Ishikawa (cell line): ENCODE measurements around the gene ROR1.

Experiments used
- CEBPB ChIP-seq: IDR thresholded peaks from 2 replicates; pipeline ENCODE4 v1.6.1; 2012
- EP300 ChIP-seq: IDR thresholded peaks from 2 replicates; pipeline ENCODE4 v1.6.1; 2012; ENCODE audit warnings: borderline replicate concordance
- REST ChIP-seq: IDR thresholded peaks from 2 replicates; pipeline ENCODE4 v1.6.1; 2012; ENCODE audit warnings: low read depth, mild to moderate bottlenecking
- TAF1 ChIP-seq: IDR thresholded peaks from 2 replicates; pipeline ENCODE4 v1.6.1; 2012; ENCODE audit warnings: low read depth, mild to moderate bottlenecking
- TEAD4 ChIP-seq: IDR thresholded peaks from 2 replicates; pipeline ENCODE4 v1.6.1; 2012
- YY1 ChIP-seq: IDR thresholded peaks from 2 replicates; pipeline ENCODE4 v1.6.1; 2012; ENCODE audit warnings: low read depth
- TF ChIP-seq, protein P1 (sequence below): IDR thresholded peaks from 2 replicates; pipeline ENCODE4 v1.6.1; 2012

- TF ChIP-seq CEBPB (no peak), TAF1 (no peak), REST (no peak), EP300 (no peak), TEAD4 (no peak), YY1 (no peak)
- TF ChIP-seq, protein P1, sequence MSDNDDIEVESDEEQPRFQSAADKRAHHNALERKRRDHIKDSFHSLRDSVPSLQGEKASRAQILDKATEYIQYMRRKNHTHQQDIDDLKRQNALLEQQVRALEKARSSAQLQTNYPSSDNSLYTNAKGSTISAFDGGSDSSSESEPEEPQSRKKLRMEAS: no peak
Measured at GRCh38 chr1:64046891-64047290, 273.1 kb downstream of the ROR1 start.
